Esophagus squamous epithelium (tissue), 4 donors: ENCODE measurements around the gene USP11.

Experiments
- CTCF ChIP-seq, 6 experiments: fragments of 450-650 bp in 4 of 6; fragments of 200-600 bp in 2 of 6; sonication (generic) in 2 of 6; IDR thresholded peaks; one replicate each; pipeline ENCODE4 v1.5.1; 2016 to 2019; ENCODE audit warnings: antibody characterized with exemption in 6 of 6, mild to moderate bottlenecking in 4 of 6, moderate library complexity in 4 of 6
- POLR2A ChIP-seq, 4 donors: fragments of 450-650 bp; IDR thresholded peaks; one replicate each; pipeline ENCODE4 v1.6.1; 2017; ENCODE audit warnings: antibody characterized with exemption in 4 of 4, mild to moderate bottlenecking in 4 of 4, moderate library complexity in 3 of 4

GRCh38 chrX:47243351-47243750 lies 10.5 kb downstream of the USP11 start:
- TF ChIP-seq CTCF (IDR thresholded peaks at IDR 0.05) (no peak), POLR2A (IDR thresholded peaks at IDR 0.05) (no peak)
